Stomach (tissue), 9 donors: ENCODE measurements around the gene ERLIN1. TPM values are rescaled to one million over a fixed set of nuclear protein-coding genes. Genes with fewer than 3 reads are reported as not detected.

ENCODE experiments used
- DNase-seq, 2 donors: peaks; one replicate each; pipeline versions ENCODE4 v3.0.0 to v3.0.0-alpha.2; 2013 to 2019
- H3K27ac ChIP-seq, 5 donors: fragments of 200-600 bp in 4 of 5; sonication (generic) in 4 of 5; one replicate each; pipeline ENCODE4 v1.5.1; 2013 to 2019; ENCODE audit warnings: mild to moderate bottlenecking in 1 of 5, moderate library complexity in 1 of 5
- H3K27me3 ChIP-seq, 3 donors: fragments of 200-600 bp; sonication (generic); one replicate each; pipeline ENCODE4 v1.5.1; 2017 to 2019; ENCODE audit warnings: mixed run types in 1 of 3
- H3K36me3 ChIP-seq, 4 donors: fragments of 200-600 bp; sonication (generic); 1 replicate in 3 of 4; 2 replicates in 1 of 4; pipeline ENCODE4 v1.5.1; 2016 to 2019
- H3K4me1 ChIP-seq, 4 donors: fragments of 200-600 bp; sonication (generic); one replicate each; pipeline ENCODE4 v1.5.1; 2016 to 2019
- H3K4me3 ChIP-seq, 4 donors: fragments of 200-600 bp; sonication (generic) in 3 of 4; one replicate each; pipeline ENCODE4 v1.5.1; 2016 to 2019; ENCODE audit warnings: mild to moderate bottlenecking in 1 of 4
- H3K9me3 ChIP-seq, 4 donors: fragments of 200-600 bp; sonication (generic); one replicate each; pipeline ENCODE4 v1.5.1; 2016 to 2019
- EP300 ChIP-seq: sonication (generic); formaldehyde crosslinking; IDR thresholded peaks from one replicate; pipeline ENCODE4 v1.6.1; 2017; ENCODE audit warnings: antibody characterized with exemption
- POLR2A ChIP-seq, 4 donors: fragments of 450-650 bp; IDR thresholded peaks; one replicate each; pipeline ENCODE4 v1.6.1; 2016; ENCODE audit warnings: antibody characterized with exemption in 4 of 4, control low read depth in 2 of 4, mild to moderate bottlenecking in 1 of 4, moderate library complexity in 1 of 4
- POLR2AphosphoS5 ChIP-seq, 3 donors: sonication (generic); formaldehyde crosslinking; IDR thresholded peaks; one replicate each; pipeline ENCODE4 v1.6.1; 2016; ENCODE audit warnings: antibody characterized with exemption in 3 of 3
- WGBS, 5 donors: extraction: QIAGEN DNeasy Blood & Tissue Kit in 3 of 5; methylation state at CpG; one replicate each; pipeline versions ENCODE4 v1.1.5 to v1.1.7; 2013 to 2018; 5-methylcytosine and 5-hydroxymethylcytosine counted together
- intact Hi-C: fragments of 100-400 bp; cut with DNase I; formaldehyde crosslinking; loops from one replicate; pipeline ENCODE4 v1.15.1; 2023; ENCODE audit warnings: low total_unique reads
- polyA plus RNA-seq, 3 donors: library from polyadenylated mRNA; stranded (reverse); fragments of 200-250 nt; gene quantifications; one replicate each; pipeline ENCODE4 v1.2.3, GENCODE V29; 2013
- total RNA-seq, 5 donors: library from RNA; depleted of rRNA; stranded (reverse); fragments of >200 nt; gene quantifications; one replicate each; pipeline versions ENCODE4 v1.1.0 to v1.2.3, GENCODE V29; 2014 to 2016
- TF ChIP-seq, protein P1 (sequence below), 7 experiments: fragments of 450-650 bp in 4 of 7; fragments of 200-600 bp in 3 of 7; sonication (generic) in 3 of 7; IDR thresholded peaks; one replicate each; pipeline ENCODE4 v1.5.1; 2016 to 2019; ENCODE audit warnings: antibody characterized with exemption in 7 of 7, control low read depth in 2 of 7, mild to moderate bottlenecking in 1 of 7
- donor health status: healthy with polysubstance abuse.
- donor health status: Bipolar disorder and iron deficiency.
- donor health status: healthy.

The ERLIN1 gene
- total and polyA plus RNA-seq, 8 donors = 4.4 to 61.5 (median 9.4) TPM

GRCh38 chr10:100133801-100134200 lies 52.0 kb downstream of the ERLIN1 start:
- Histone ChIP-seq H3K36me3 (no peaks in the 10 kb centered on the region), H3K4me3 (no peak overlapping the region), H3K4me1 (no peaks in the 10 kb centered on the region), H3K27ac (no peak overlapping the region), H3K9me3 (peaks cover 0 to 8% (median 3%) of the 10 kb centered on the region in 4 donors), H3K27me3 (peaks cover 0 to 9% (median 0%) of the 10 kb centered on the region in 3 donors)
- TF ChIP-seq POLR2AphosphoS5 (IDR thresholded peaks at IDR 0.05) (no peak), EP300 (no peak), POLR2A (IDR thresholded peaks at IDR 0.05) (no peak)
- TF ChIP-seq, protein P1, sequence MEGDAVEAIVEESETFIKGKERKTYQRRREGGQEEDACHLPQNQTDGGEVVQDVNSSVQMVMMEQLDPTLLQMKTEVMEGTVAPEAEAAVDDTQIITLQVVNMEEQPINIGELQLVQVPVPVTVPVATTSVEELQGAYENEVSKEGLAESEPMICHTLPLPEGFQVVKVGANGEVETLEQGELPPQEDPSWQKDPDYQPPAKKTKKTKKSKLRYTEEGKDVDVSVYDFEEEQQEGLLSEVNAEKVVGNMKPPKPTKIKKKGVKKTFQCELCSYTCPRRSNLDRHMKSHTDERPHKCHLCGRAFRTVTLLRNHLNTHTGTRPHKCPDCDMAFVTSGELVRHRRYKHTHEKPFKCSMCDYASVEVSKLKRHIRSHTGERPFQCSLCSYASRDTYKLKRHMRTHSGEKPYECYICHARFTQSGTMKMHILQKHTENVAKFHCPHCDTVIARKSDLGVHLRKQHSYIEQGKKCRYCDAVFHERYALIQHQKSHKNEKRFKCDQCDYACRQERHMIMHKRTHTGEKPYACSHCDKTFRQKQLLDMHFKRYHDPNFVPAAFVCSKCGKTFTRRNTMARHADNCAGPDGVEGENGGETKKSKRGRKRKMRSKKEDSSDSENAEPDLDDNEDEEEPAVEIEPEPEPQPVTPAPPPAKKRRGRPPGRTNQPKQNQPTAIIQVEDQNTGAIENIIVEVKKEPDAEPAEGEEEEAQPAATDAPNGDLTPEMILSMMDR (IDR thresholded peaks at IDR 0.05) = no peak
- intact Hi-C loops = no loop called here
- no peak for DNase-seq
- WGBS, 5 donors = 85 to 98% (median 89%) methylated on average over 1 of the region's 1 CpG

DNA sequence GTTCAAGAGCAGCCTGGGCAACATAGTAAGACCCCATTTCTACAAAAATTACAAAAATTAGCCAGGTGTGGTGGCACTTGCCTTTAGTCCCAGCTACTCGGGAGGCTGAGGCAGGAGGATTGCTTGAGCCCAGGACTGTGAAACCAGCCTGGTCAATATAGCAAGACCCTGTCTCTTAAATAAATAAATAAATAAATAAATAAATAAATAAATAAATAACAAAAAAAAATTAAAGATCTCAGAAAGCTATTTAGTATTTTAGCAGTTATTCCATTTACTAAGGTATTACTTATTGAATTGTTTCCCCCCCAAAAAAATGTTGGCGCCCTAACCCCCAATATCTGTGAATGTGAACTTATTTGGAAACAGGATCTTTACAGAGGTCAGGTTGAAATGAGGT lies 53.4 kb downstream of the ERLIN1 start:
- Histone ChIP-seq H3K36me3 (no peaks in the 10 kb centered on the region), H3K4me1 (no peaks in the 10 kb centered on the region), H3K27ac (no peak overlapping the region), H3K4me3 (no peak overlapping the region), H3K27me3 (peaks cover 0 to 9% (median 0%) of the 10 kb centered on the region in 3 donors), H3K9me3 (peaks cover 0 to 8% (median 3%) of the 10 kb centered on the region in 4 donors)
- intact Hi-C loops = no loop called here
- TF ChIP-seq POLR2AphosphoS5 (IDR thresholded peaks at IDR 0.05) (no peak), POLR2A (IDR thresholded peaks at IDR 0.05) (no peak), EP300 (no peak)
- TF ChIP-seq, protein P1 (IDR thresholded peaks at IDR 0.05) = no peak
- WGBS, 5 donors = 94 to 98% (median 97%) methylated on average over 2 of the region's 2 CpGs
- DNase-seq = no peak

DNA sequence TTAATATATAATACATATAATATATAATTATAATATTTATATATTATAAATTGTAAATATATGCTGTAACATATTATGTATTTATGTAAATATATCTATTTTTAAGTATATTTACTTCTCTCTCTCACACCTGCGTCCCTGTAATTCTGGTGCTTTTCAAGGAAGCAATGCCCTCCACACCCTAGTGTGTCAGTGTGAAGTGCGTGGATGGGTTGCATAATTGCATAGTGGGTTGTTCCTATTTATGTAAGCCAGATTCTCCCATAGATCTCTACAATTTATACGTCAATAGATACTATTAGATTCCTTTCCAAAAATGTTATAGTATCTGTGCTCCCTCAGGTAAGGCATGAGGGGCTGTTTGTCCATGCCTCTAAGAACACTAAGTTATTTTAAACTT lies 54.3 kb downstream of the ERLIN1 start:
- Histone ChIP-seq H3K27ac (no peak overlapping the region), H3K36me3 (no peaks in the 10 kb centered on the region), H3K27me3 (peaks cover 0 to 9% (median 0%) of the 10 kb centered on the region in 3 donors), H3K4me3 (no peak overlapping the region), H3K4me1 (no peaks in the 10 kb centered on the region), H3K9me3 (peaks cover 0 to 8% (median 3%) of the 10 kb centered on the region in 4 donors)
- TF ChIP-seq POLR2A (IDR thresholded peaks at IDR 0.05) (no peak), POLR2AphosphoS5 (IDR thresholded peaks at IDR 0.05) (no peak), EP300 (no peak)
- TF ChIP-seq, protein P1 (IDR thresholded peaks at IDR 0.05) = no peak
- intact Hi-C loops = no loop called here
- no peak for DNase-seq
- WGBS, 5 donors = 78 to 87% (median 80%) methylated on average over 3 of the region's 3 CpGs

DNA sequence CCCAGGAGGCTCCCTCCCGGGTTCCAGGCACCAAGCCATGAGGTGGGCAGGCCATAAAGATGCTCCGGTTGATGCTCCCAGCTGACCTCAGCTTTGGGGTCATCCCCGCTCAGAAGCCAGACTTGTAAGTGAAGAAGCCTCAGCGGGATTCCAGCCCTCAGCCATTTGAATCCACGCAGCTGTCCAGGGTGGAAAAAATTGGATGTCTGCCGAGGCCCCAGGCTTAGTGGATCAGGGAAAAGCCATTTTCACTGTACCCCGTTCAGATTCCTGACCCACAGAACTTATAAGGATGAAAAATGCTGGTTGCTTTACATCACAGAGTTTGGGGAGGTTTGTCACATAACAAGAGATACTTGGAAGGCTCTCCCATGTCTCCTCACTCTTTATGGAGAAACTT lies 55.0 kb downstream of the ERLIN1 start:
- Histone ChIP-seq H3K4me3 (no peak overlapping the region), H3K36me3 (no peaks in the 10 kb centered on the region), H3K4me1 (no peaks in the 10 kb centered on the region), H3K9me3 (peaks cover 0 to 8% (median 3%) of the 10 kb centered on the region in 4 donors), H3K27me3 (peaks cover 0 to 9% (median 0%) of the 10 kb centered on the region in 3 donors), H3K27ac (no peak overlapping the region)
- TF ChIP-seq, protein P1 (IDR thresholded peaks at IDR 0.05) = no peak
- no peak for TF ChIP-seq EP300
- TF ChIP-seq POLR2AphosphoS5 (IDR thresholded peaks at IDR 0.05) = no peak
- no peak for TF ChIP-seq POLR2A (IDR thresholded peaks at IDR 0.05)
- WGBS, 5 donors = 54 to 82% (median 71%) methylated on average over 5 to 7 of the region's 7 CpGs
- peak in 1 of 2 donors; percentile 56 for DNase-seq
- intact Hi-C loops = no loop called here
